ENCODE results near the gene BEND7. TPM values are rescaled to one million over a fixed set of nuclear protein-coding genes. Genes with fewer than 3 reads are reported as not detected.

BEND7 gene
- total RNA-seq, 1 donor from 2014 or later: 31.1 TPM

DNA sequence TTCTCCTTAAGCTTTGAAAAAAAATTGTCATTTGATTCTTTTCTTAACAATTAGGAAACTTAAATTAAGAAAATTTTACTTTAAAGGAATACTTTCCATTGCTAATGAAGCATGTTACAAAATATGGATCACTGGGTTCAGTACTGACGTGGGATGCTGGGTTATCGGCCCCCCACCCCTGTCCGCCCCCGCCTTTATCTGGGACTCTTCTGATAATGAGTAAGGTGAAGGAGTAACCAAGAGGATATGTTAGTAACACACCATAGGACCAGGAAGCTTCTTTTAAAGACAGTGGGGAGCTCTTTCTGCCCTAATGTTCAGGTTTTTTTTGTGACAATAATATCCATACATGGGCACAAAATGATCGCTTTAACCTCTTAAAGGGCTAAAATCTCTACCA, 29.7 kb downstream of the BEND7 start:
- H3K9me3 ChIP-seq: no peaks in the 10 kb centered on the region
- intact Hi-C loops (cut with DNase I): no loop called here
- no peak overlapping the region for H3K4me3 ChIP-seq
- no peak for DNase-seq
- H3K36me3 ChIP-seq: peaks cover 6% of the 10 kb centered on the region
- no peaks in the 10 kb centered on the region for H3K27me3 ChIP-seq
- H3K4me1 ChIP-seq: no peaks in the 10 kb centered on the region
- ATAC-seq: no peak
- H3K27ac ChIP-seq: no peak overlapping the region
- TF ChIP-seq, protein P1, sequence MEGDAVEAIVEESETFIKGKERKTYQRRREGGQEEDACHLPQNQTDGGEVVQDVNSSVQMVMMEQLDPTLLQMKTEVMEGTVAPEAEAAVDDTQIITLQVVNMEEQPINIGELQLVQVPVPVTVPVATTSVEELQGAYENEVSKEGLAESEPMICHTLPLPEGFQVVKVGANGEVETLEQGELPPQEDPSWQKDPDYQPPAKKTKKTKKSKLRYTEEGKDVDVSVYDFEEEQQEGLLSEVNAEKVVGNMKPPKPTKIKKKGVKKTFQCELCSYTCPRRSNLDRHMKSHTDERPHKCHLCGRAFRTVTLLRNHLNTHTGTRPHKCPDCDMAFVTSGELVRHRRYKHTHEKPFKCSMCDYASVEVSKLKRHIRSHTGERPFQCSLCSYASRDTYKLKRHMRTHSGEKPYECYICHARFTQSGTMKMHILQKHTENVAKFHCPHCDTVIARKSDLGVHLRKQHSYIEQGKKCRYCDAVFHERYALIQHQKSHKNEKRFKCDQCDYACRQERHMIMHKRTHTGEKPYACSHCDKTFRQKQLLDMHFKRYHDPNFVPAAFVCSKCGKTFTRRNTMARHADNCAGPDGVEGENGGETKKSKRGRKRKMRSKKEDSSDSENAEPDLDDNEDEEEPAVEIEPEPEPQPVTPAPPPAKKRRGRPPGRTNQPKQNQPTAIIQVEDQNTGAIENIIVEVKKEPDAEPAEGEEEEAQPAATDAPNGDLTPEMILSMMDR (IDR thresholded peaks at IDR 0.05): no peak

DNA sequence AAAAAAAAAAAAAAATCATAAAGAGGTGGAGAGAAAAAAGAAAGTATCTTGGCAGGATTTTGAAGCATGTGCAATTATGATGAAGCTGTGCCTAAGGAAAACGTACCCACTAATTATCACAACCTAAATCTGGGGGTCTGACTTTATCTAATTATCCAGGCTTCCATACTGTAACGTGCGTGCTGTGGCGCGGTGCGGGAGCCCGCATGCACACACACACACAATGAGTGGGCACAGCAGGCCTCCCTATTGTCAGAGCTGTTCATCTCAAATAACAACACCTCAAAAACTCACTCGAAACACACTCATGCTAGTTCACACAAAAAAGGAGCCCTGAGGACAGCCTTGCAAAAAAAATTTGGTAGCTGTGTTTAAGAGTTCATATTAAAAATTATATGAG, 31.9 kb downstream of the BEND7 start:
- H3K36me3 ChIP-seq: peaks cover 6% of the 10 kb centered on the region
- no peaks in the 10 kb centered on the region for H3K9me3 ChIP-seq
- DNase-seq (no peak), ATAC-seq (no peak)
- H3K4me1 ChIP-seq: no peaks in the 10 kb centered on the region
- no peaks in the 10 kb centered on the region for H3K27me3 ChIP-seq
- no peak overlapping the region for H3K4me3 ChIP-seq
- intact Hi-C loops (cut with DNase I): no loop called here
- no peak overlapping the region for H3K27ac ChIP-seq
- TF ChIP-seq, protein P1 (IDR thresholded peaks at IDR 0.05): no peak

DNA sequence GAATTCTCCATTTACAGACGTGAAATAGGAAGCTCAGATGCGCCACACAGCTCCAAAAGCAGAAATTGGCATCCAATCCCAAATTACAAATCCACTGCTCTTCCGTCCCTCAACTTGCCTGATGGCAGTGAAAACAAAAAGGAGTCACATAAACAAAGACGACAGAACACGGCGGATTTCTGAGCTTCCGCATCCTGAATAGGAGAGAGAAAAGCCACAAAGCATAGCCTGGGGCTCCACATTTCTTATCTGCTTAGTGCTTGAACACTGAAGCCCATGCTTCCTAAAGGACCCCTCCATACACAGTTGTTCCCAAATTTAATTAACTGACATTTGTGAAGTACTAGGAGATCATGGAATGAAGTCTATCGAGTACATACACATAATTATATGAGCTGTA, 32.6 kb downstream of the BEND7 start:
- TF ChIP-seq, protein P1 (IDR thresholded peaks at IDR 0.05): no peak
- Histone ChIP-seq H3K27me3 (no peaks in the 10 kb centered on the region), H3K36me3 (peaks cover 6% of the 10 kb centered on the region), H3K4me1 (no peaks in the 10 kb centered on the region), H3K4me3 (no peak overlapping the region), H3K27ac (no peak overlapping the region), H3K9me3 (no peaks in the 10 kb centered on the region)
- DNase-seq (no peak), ATAC-seq (no peak)
- intact Hi-C loops (cut with DNase I): no loop called here

DNA sequence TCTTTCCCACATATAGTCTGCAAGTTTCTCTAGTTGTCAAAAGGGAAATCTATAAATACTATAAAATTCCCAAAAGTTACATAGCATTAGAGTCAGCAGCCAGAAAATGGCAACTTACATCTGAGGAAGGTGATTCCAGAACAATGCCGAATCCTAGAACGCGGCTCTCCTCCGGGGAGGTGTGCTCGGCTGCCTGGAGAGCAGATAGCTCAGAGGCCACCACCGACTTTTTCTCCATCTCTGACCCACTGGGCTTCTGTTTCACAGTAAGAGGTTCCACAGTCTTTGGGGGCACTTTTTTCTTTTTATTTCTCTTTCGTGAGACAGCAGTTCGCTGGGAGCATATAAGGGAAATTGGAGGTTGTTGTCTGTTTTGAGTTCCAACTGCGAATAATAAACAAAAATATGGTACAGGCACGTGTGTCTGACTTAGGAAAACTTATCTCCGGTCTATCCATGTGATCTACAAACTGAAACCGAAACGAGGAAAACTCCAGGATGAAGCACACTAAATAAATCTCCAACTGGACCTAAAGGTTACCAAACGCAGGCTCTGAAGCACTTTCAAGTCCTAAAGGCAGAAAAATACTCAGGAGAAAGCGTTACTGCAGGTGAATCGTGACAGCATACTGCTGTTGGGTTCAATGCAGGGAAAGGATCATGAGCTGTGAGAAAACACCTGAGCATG, 36.2 kb downstream of the BEND7 start:
- TF ChIP-seq, protein P1 (IDR thresholded peaks at IDR 0.05): no peak
- H3K9me3 ChIP-seq: no peaks in the 10 kb centered on the region
- H3K36me3 ChIP-seq: peaks cover 6% of the 10 kb centered on the region
- intact Hi-C loops (cut with DNase I): no loop called here
- no peak overlapping the region for H3K27ac ChIP-seq
- no peaks in the 10 kb centered on the region for H3K4me1 ChIP-seq
- DNase-seq: no peak
- no peaks in the 10 kb centered on the region for H3K27me3 ChIP-seq
- ATAC-seq: no peak
- peak overlapping the region; percentile 14 for H3K4me3 ChIP-seq

DNA sequence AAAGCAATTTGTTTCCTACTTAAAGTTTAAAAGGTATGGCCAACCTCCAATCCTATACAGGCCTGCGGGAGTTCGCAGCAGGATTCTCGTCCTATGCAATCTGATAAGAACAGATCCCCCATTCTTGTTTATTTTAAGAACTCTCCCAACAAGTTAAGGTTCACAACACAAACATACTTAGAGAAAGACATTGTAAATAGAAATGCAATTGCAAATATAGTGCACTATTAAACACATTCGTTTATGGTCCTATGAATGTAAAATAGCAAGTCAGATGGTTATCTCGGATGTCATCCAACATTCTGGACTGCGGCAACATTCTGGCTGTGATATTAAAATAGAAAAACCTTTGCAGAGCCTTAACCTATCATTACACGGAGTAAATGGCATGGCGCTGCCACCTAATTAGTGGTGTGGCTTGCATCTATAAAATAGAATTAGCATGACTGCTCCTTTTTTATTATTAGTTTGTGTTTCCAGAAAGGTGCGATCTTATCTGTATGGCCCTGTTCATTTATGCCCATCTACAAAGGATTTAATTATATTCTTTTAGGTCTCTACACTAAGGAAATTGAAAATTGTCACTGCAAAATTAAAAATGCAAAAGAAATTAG, 37.0 kb downstream of the BEND7 start:
- Histone ChIP-seq H3K36me3 (peaks cover 6% of the 10 kb centered on the region), H3K9me3 (no peaks in the 10 kb centered on the region), H3K27me3 (no peaks in the 10 kb centered on the region), H3K27ac (no peak overlapping the region), H3K4me1 (no peaks in the 10 kb centered on the region), H3K4me3 (no peak overlapping the region)
- intact Hi-C loops (cut with DNase I): no loop called here
- ATAC-seq: no peak
- DNase-seq: no peak
- TF ChIP-seq, protein P1 (IDR thresholded peaks at IDR 0.05): no peak

Measured in upper lobe of right lung (tissue), 1 donor.